Uterus (tissue), 2 donors: ENCODE measurements around the gene PANK4.

Experiments used
- POLR2A ChIP-seq, 2 donors: fragments of 450-650 bp; IDR thresholded peaks; one replicate each; pipeline ENCODE4 v1.6.1; 2016; ENCODE audit warnings: antibody characterized with exemption in 2 of 2, mild to moderate bottlenecking in 1 of 2, moderate library complexity in 1 of 2
- TF ChIP-seq, protein P1 (sequence below), 4 experiments: fragments of 200-600 bp in 2 of 4; fragments of 450-650 bp in 2 of 4; sonication (generic) in 2 of 4; IDR thresholded peaks; one replicate each; pipeline ENCODE4 v1.5.1; 2016 to 2019; ENCODE audit warnings: antibody characterized with exemption in 4 of 4, mild to moderate bottlenecking in 2 of 4, moderate library complexity in 1 of 4

- TF ChIP-seq, protein P1, sequence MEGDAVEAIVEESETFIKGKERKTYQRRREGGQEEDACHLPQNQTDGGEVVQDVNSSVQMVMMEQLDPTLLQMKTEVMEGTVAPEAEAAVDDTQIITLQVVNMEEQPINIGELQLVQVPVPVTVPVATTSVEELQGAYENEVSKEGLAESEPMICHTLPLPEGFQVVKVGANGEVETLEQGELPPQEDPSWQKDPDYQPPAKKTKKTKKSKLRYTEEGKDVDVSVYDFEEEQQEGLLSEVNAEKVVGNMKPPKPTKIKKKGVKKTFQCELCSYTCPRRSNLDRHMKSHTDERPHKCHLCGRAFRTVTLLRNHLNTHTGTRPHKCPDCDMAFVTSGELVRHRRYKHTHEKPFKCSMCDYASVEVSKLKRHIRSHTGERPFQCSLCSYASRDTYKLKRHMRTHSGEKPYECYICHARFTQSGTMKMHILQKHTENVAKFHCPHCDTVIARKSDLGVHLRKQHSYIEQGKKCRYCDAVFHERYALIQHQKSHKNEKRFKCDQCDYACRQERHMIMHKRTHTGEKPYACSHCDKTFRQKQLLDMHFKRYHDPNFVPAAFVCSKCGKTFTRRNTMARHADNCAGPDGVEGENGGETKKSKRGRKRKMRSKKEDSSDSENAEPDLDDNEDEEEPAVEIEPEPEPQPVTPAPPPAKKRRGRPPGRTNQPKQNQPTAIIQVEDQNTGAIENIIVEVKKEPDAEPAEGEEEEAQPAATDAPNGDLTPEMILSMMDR (IDR thresholded peaks at IDR 0.05): no peak
- TF ChIP-seq POLR2A (IDR thresholded peaks at IDR 0.05): no peak
These were observed 15.3 kb upstream of the PANK4 start for GRCh38 chr1:2541619-2542245.
